Fibroblast of lung (primary cell): ENCODE measurements around the gene DRC3.

Source experiments
- CTCF ChIP-seq, 2 donors: IDR thresholded peaks in 1 of 2; conservative IDR thresholded peaks in 1 of 2; 1 replicate in 1 of 2; 2 replicates in 1 of 2; pipeline ENCODE4 v1.5.1; 2011 to 2012; ENCODE audit warnings: low read length in 2 of 2, control low read depth in 1 of 2, inconsistent platforms in 1 of 2, low read depth in 1 of 2, mild to moderate bottlenecking in 1 of 2
- EZH2 ChIP-seq: IDR thresholded peaks from 2 replicates; pipeline ENCODE4 v1.5.1; 2012; ENCODE audit warnings: low read length, control low read depth, mild to moderate bottlenecking; ENCODE audit errors: missing control alignments

- TF ChIP-seq CTCF (conservative IDR thresholded peaks at IDR 0.05 in 1 of 2, IDR thresholded peaks at IDR 0.05 in 1 of 2; ENCODE audit: low read depth in 1 of 2, low read length in 2 of 2) (no peak), EZH2 (no peak)
Measured at GRCh38 chr17:17947966-17948365, 24.7 kb upstream of the DRC3 start.
